ENCODE measurements around the gene JAML.

DNA sequence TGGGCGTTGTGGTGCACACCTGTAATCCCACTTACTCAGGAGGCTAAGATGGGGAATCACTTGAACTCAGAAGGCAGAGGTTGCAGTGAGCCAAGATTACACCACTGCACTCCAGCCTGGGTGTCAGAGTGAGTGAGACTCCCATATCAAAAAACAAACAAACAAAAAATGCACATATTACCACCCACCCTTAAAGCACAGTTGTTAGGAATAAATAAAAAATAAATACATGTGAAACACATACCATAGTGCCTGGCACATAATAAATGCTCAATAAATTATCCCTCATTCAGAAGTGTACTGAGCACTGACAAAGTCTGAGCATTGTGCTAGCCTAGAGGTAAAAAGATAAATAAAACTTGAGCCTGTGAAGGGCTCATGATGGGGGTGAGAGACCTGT, 9.0 kb upstream of the JAML start:
- TF ChIP-seq GATA3 (IDR thresholded peaks at IDR 0.05; ENCODE audit: low read depth, low read length) (no peak), GATA2 (IDR thresholded peaks at IDR 0.05; ENCODE audit: low read depth, low read length) (no peak)

Measured in SH-SY5Y (cell line).